ENCODE data around the gene VWA3B.
A peak's percentile ranks its signal among the peaks of the same experiment; 100 is the strongest.

The VWA3B gene

GRCh38 chr2:98341241-98341640, 254.3 kb downstream of the VWA3B start:
- no peak for FAIRE-seq

DNA sequence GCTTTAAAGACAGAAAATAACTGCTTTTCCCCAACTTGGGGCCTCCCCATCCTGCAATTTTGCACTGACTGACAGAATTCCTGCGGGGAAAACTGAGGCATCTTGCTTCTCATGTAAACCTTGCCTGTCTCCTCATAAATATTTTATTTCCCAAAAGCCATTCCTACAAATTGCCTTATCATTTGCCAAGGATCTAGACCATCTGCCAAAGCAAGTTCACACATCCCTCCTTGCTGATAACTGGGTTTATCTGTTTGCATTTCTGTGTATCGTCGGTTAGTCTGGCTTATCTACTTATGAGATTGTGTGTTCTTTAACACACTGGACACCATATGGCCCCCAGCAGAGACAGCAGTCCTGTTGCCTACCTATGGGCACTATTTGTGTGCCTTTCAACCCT, 256.3 kb downstream of the VWA3B start:
- FAIRE-seq: no peak

DNA sequence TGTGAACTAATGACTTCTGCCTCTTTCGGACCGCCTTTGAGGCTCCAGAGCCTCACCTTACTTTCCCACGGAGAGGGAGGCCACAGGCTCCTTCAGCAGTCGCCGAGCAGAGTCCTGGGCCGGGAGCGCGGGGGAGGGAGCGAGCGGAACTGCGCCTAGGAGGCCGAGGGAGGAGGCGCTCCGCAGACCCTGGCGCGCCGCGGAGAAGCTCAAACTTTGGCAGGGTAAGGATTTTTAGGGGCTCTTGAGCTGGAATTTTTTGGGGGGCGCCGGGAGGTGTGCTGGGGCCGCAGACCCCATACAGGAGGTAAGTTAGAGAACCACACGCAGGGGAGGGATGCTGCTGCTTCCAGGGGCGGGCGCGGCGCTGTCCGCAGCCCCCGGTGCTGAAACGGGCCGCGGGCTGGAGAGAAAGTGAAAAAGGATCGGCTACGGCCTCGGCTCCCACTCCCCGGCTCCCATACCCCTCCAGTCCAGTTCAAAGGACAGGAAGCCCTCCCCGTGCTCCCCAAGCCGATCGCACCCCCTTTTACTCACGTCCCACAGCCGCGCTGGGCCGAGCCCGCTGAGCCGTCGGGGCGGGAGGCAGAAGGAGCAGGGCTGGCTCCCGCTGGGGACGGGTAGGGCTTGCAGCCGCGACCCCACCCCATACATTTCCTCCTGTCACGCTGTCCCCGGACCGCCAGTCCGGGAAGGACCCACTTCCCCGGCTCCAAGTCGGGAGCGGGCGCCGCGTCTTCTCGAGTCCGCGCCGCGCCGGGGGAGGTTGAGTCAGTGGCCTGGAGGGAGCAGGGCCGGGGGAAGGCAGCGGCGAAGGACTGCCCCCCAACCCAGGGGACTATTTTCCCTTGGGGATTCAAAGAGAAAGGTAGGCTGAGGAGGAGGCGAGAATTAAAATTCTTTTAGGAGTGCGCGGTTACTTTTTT, 259.6 kb downstream of the VWA3B start, which contains the start of gene CNGA3:
Gene CNGA3, plus strand, starts transcription at position 146 of the 926 bp plus-strand sequence. CDS start 23,520 bp downstream, outside the sequence.
- no peak for FAIRE-seq

DNA sequence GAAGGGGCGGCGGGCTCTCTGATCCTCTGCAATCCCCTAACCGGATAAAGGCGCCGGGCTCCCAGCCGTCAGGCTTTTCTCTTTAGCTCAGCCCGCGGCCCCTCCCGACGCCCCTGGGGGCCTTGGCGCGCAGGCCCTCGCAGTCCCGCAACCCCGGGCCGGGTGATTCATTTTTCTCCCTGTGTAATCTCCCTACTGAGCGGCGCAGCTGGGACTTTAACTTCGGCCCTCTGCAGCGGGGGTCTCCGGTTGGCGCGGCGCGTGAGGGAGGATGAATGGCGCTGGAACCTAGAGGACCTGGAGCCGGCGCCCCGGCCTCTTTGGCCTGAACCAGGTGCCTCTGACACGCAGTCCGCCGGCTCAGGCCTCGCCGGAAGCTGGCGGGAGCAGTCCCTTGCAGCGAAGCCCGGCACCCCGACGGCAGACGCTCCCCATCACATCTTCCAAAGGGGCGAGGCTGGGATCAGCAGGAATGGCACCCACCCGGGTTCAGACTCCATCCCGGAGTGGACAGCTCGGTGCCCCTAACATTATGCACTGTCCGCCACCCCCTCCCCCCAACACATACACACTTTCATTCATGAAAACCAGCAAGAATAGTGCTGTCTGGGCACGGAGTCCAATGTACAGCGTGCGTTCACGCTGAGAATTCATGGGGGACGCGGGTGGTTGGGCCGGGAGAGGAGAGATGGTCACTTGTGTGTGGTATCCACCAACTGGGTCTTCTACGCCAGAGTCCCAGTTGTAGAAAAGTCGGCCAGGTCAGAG, 260.5 kb downstream of the VWA3B start:
- no peak for FAIRE-seq

GRCh38 chr2:98348066-98348561, 261.1 kb downstream of the VWA3B start:
- peak; percentile 88 for FAIRE-seq

DNA sequence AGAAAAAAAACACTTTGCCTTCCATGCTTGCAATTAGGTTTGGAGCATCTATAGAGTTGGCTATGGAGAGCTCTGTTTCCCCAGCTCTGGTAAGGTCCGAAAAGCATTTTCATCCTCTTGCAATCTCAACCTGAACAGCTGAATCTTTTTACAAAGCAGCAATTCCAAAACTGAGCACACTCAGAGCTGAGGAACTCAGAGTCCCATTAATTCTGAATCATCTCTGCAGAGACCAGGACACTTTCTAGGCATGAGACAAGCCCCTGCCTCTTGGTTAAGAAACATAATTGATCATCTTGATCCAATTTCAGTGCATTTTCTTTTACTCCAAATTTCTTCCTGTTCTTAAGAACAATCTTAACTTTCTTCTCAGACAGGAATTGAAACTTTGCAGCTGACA, 263.4 kb downstream of the VWA3B start:
- no peak for FAIRE-seq

GRCh38 chr2:98355881-98356280, 268.9 kb downstream of the VWA3B start:
- no peak for FAIRE-seq

- peak; percentile 94 for FAIRE-seq
These were observed 269.8 kb downstream of the VWA3B start for GRCh38 chr2:98356729-98357128.

DNA sequence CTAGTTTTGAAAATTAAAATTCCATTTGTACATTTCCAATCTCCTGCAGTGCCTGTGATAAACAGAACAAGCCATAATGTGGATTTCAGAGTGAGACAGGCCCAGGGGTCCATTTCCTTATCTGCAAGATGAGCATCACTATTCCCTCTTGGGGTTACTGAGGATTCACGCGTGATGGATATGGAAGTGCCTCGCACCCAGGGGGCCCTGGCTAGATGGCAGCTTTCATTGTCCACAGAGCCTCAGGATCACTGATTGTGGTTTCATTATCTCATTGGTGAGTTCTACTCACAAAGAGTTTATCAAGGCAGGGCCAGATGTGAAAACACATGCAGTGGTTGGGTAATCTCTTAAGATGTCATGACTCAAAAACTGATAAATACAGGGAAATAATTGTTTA, 270.9 kb downstream of the VWA3B start:
- FAIRE-seq: no peak

GRCh38 chr2:98359986-98360385, 273.0 kb downstream of the VWA3B start:
- FAIRE-seq: no peak
